Activated T-cell treated with anti-CD3 and anti-CD28 coated beads, Interleukin-2, amount 50 U/mL, for 72 hours (primary cell): Measurements from ENCODE around the gene TRAPPC2. TPM values are rescaled to one million over a fixed set of nuclear protein-coding genes. Genes with fewer than 3 reads are reported as not detected.
A peak's percentile ranks its signal among the peaks of the same experiment; 100 is the strongest.
"Not testable (repeated sequence)": the region's sequence is repeated elsewhere in the genome, so short reads cannot be mapped to it uniquely, and the experiment has no call there.

ENCODE experiments used
- ATAC-seq, 2 donors: fragments of 150-1000 bp; cut with Tn5 transposase; replicated peaks in 1 of 2; 2 replicates each; pipeline ENCODE4 v1.10.0; 2021; ENCODE audit warnings: moderate library complexity in 2 of 2, mild to moderate bottlenecking in 1 of 2
- DNase-seq, 2 donors: peaks; one replicate each; pipeline ENCODE4 v3.0.0; 2021 to 2022; ENCODE audit warnings: mixed read lengths in 1 of 2
- H3K27ac Mint-ChIP-seq: one replicate; pipeline ENCODE4 v1.8.0; 2022; ENCODE audit warnings: mild to moderate bottlenecking, moderate library complexity, mixed read lengths
- H3K27me3 Mint-ChIP-seq: one replicate; pipeline ENCODE4 v1.8.0; 2022; ENCODE audit warnings: low read depth, mixed read lengths
- H3K36me3 Mint-ChIP-seq, 2 donors: one replicate each; pipeline ENCODE4 v1.8.0; 2022; ENCODE audit warnings: mixed read lengths in 2 of 2, mild to moderate bottlenecking in 1 of 2; ENCODE audit not compliant: insufficient read depth in 2 of 2
- H3K4me1 Mint-ChIP-seq: one replicate; pipeline ENCODE4 v1.8.0; 2022; ENCODE audit warnings: low read depth, mixed read lengths
- H3K4me3 Mint-ChIP-seq, 2 donors: one replicate each; pipeline ENCODE4 v1.8.0; 2022; ENCODE audit warnings: mild to moderate bottlenecking in 2 of 2, mixed read lengths in 2 of 2, moderate library complexity in 2 of 2
- H3K9me3 Mint-ChIP-seq, 2 donors: one replicate each; pipeline ENCODE4 v1.8.0; 2022; ENCODE audit warnings: mixed read lengths in 2 of 2
- total RNA-seq, 2 donors: library from RNA; stranded (reverse); gene quantifications; one replicate each; pipeline ENCODE4 v1.2.3, GENCODE V29; 2022

TRAPPC2 gene
- total RNA-seq, 2 donors from 2014 or later: 21.8 to 26.2 TPM

- ATAC-seq, H3K9me3 Mint-ChIP-seq: not testable (repeated sequence)
- peak overlapping the region; percentile 95 for H3K27ac Mint-ChIP-seq
- H3K4me1 Mint-ChIP-seq: peaks cover 26% of the 10 kb centered on the region
- peaks cover 0 to 11% of the 10 kb centered on the region in 2 donors for H3K36me3 Mint-ChIP-seq
- H3K27me3 Mint-ChIP-seq: peaks cover 21% of the 10 kb centered on the region
- DNase-seq: peak in 1 of 2 donors; percentile 33
- peak overlapping the region; percentile 72 to 86 for H3K4me3 Mint-ChIP-seq
Observed at GRCh38 chrX:13669755-13670154, 64.7 kb downstream of the TRAPPC2 start.

GRCh38 chrX:13669246-13669737 is 65.1 kb downstream of the TRAPPC2 start:
- Mint-ChIP-seq H3K4me1 (peaks cover 26% of the 10 kb centered on the region), H3K36me3 (peaks cover 0 to 11% of the 10 kb centered on the region in 2 donors), H3K27me3 (peaks cover 21% of the 10 kb centered on the region), H3K9me3 (no peaks in the 10 kb centered on the region), H3K4me3 (peak overlapping the region; percentile 72 to 86), H3K27ac (peak overlapping the region; percentile 95)
- peak; percentile 61 to 72 for DNase-seq
- ATAC-seq: peak; percentile 88 to 92

GRCh38 chrX:13667919-13668318 is 66.5 kb downstream of the TRAPPC2 start:
- DNase-seq: no peak
- Mint-ChIP-seq H3K27me3 (peaks cover 21% of the 10 kb centered on the region), H3K4me1 (peaks cover 26% of the 10 kb centered on the region), H3K9me3 (no peaks in the 10 kb centered on the region), H3K4me3 (no peak overlapping the region), H3K27ac (no peak overlapping the region), H3K36me3 (peaks cover 0 to 11% of the 10 kb centered on the region in 2 donors)
- ATAC-seq: no peak

GRCh38 chrX:13666836-13667235 is 67.6 kb downstream of the TRAPPC2 start:
- Mint-ChIP-seq H3K4me1 (peaks cover 26% of the 10 kb centered on the region), H3K9me3 (no peaks in the 10 kb centered on the region), H3K4me3 (no peak overlapping the region), H3K27me3 (peaks cover 21% of the 10 kb centered on the region), H3K36me3 (peaks cover 0 to 18% of the 10 kb centered on the region in 2 donors), H3K27ac (no peak overlapping the region)
- DNase-seq (no peak), ATAC-seq (no peak)

GRCh38 chrX:13664020-13664419 is 70.4 kb downstream of the TRAPPC2 start:
- H3K4me1 Mint-ChIP-seq: peaks cover 9% of the 10 kb centered on the region
- ATAC-seq (no peak), DNase-seq (no peak)
- no peak overlapping the region for H3K27ac Mint-ChIP-seq
- H3K36me3 Mint-ChIP-seq: peaks cover 0 to 16% of the 10 kb centered on the region in 2 donors
- no peaks in the 10 kb centered on the region for H3K9me3 Mint-ChIP-seq
- peaks cover 24% of the 10 kb centered on the region for H3K27me3 Mint-ChIP-seq
- no peak overlapping the region for H3K4me3 Mint-ChIP-seq

- Mint-ChIP-seq H3K4me1 (peaks cover 7% of the 10 kb centered on the region), H3K36me3 (peaks cover 0 to 16% of the 10 kb centered on the region in 2 donors), H3K9me3 (no peaks in the 10 kb centered on the region), H3K4me3 (peak overlapping the region; percentile 23 to 79), H3K27ac (peak overlapping the region; percentile 87), H3K27me3 (peaks cover 33% of the 10 kb centered on the region)
- ATAC-seq: no peak
- DNase-seq: no peak
Observed at GRCh38 chrX:13662355-13662791, 72.0 kb downstream of the TRAPPC2 start.

Other genes with a start within 250 kb of the TRAPPC2 start
- 1 to 10 TPM; 2.4 to 3.6 TPM for gene EGFL6, start 165.0 kb downstream of the TRAPPC2 start, total RNA-seq
- 1 to 10 TPM; 4.4 to 4.6 TPM for gene TCEANC, start 81.5 kb downstream of the TRAPPC2 start, total RNA-seq
- gene RAB9A, start 45.5 kb downstream of the TRAPPC2 start, total RNA-seq: 10 to 100 TPM; 56.0 to 71.6 TPM
- gene OFD1, start 128 bp upstream of the TRAPPC2 start, total RNA-seq: 10 to 100 TPM; 63.7 to 66.7 TPM
- not detected for gene GPM6B, start 82.5 kb upstream of the TRAPPC2 start, total RNA-seq